Gastrocnemius medialis (tissue), 4 donors: ENCODE measurements around the gene MRPS10.

ENCODE experiments used
- CTCF ChIP-seq, 5 experiments: fragments of 450-650 bp in 3 of 5; fragments of 200-600 bp in 2 of 5; sonication (generic) in 2 of 5; IDR thresholded peaks in 4 of 5; conservative IDR thresholded peaks in 1 of 5; 1 replicate in 4 of 5; 2 replicates in 1 of 5; pipeline ENCODE4 v1.5.1; 2016 to 2019; ENCODE audit warnings: antibody characterized with exemption in 5 of 5, mild to moderate bottlenecking in 3 of 5, moderate library complexity in 3 of 5
- POLR2A ChIP-seq, 2 donors: fragments of 450-650 bp; IDR thresholded peaks; one replicate each; pipeline ENCODE4 v1.6.1; 2017; ENCODE audit warnings: antibody characterized with exemption in 2 of 2, mild to moderate bottlenecking in 2 of 2, moderate library complexity in 2 of 2

- no peak for TF ChIP-seq CTCF (IDR thresholded peaks at IDR 0.05 in 4 of 5, conservative IDR thresholded peaks at IDR 0.05 in 1 of 5)
- no peak for TF ChIP-seq POLR2A (IDR thresholded peaks at IDR 0.05)
Observed at GRCh38 chr6:42259286-42259685, 41.6 kb upstream of the MRPS10 start.
